ENCODE measurements around the gene NUDT16L1.
A peak's percentile ranks its signal among the peaks of the same experiment; 100 is the strongest.

The NUDT16L1 gene

GRCh38 chr16:4702466-4702808 lies 9.1 kb downstream of the NUDT16L1 start:
- Histone ChIP-seq H3K27me3 (no peaks in the 10 kb centered on the region), H4K20me1 (peaks cover 0 to 29% (median 8%) of the 10 kb centered on the region in 11 experiments; a peak in 16 of 22 replicates), H3K27ac (no peak overlapping the region), H3K4me2 (no peak overlapping the region), H3K4me3 (no peak overlapping the region), H3K4me1 (peaks cover 0 to 7% (median 0%) of the 10 kb centered on the region in 10 experiments; a peak in 3 of 20 replicates), H3K36me3 (peaks cover 69 to 100% (median 91%) of the 10 kb centered on the region in 11 experiments), H3K9ac (peak overlapping the region in 1 of 11 experiments; percentile 22; a peak in 2 of 22 replicates), H3K9me3 (replicated peaks in 1 of 11) (no peaks in the 10 kb centered on the region)
- no peak for TF ChIP-seq Cebpa-rat (IDR thresholded peaks at IDR 0.05)

GRCh38 chr16:4703906-4704305 lies 10.5 kb downstream of the NUDT16L1 start:
- Histone ChIP-seq H4K20me1 (peaks cover 0 to 19% (median 0%) of the 10 kb centered on the region in 11 experiments; a peak in 8 of 22 replicates), H3K4me1 (peaks cover 0 to 7% (median 0%) of the 10 kb centered on the region in 10 experiments; a peak in 3 of 20 replicates), H3K4me2 (no peak overlapping the region; a peak in 1 of 22 replicates), H3K27ac (no peak overlapping the region), H3K27me3 (no peaks in the 10 kb centered on the region), H3K36me3 (peaks cover 68 to 94% (median 81%) of the 10 kb centered on the region in 11 experiments), H3K9ac (peak overlapping the region in 4 of 11 experiments; percentile 1 to 35 (median 23); a peak in 1 of 22 replicates), H3K4me3 (no peak overlapping the region), H3K9me3 (replicated peaks in 1 of 11) (no peaks in the 10 kb centered on the region)
- no peak for TF ChIP-seq Cebpa-rat (IDR thresholded peaks at IDR 0.05)

- Histone ChIP-seq H3K9me3 (replicated peaks in 1 of 11) (no peaks in the 10 kb centered on the region), H3K27me3 (no peaks in the 10 kb centered on the region), H3K36me3 (peaks cover 69 to 94% (median 77%) of the 10 kb centered on the region in 11 experiments), H3K9ac (no peak overlapping the region), H4K20me1 (peaks cover 0 to 14% (median 0%) of the 10 kb centered on the region in 11 experiments; a peak in 8 of 22 replicates), H3K27ac (no peak overlapping the region), H3K4me1 (peaks cover 0 to 7% (median 0%) of the 10 kb centered on the region in 10 experiments; a peak in 3 of 20 replicates), H3K4me2 (no peak overlapping the region), H3K4me3 (no peak overlapping the region)
- TF ChIP-seq Cebpa-rat (IDR thresholded peaks at IDR 0.05) = no peak
Observed at GRCh38 chr16:4704491-4704890, 11.1 kb downstream of the NUDT16L1 start.

- Histone ChIP-seq H3K27me3 (no peaks in the 10 kb centered on the region), H3K27ac (no peak overlapping the region), H3K4me3 (no peak overlapping the region), H4K20me1 (peaks cover 0 to 13% (median 0%) of the 10 kb centered on the region in 11 experiments; a peak in 8 of 22 replicates), H3K4me2 (no peak overlapping the region), H3K4me1 (peaks cover 0 to 7% (median 0%) of the 10 kb centered on the region in 10 experiments; a peak in 3 of 20 replicates), H3K9me3 (replicated peaks in 1 of 11) (no peaks in the 10 kb centered on the region), H3K36me3 (peaks cover 69 to 94% (median 77%) of the 10 kb centered on the region in 11 experiments), H3K9ac (0 out of 22 replicates have a peak overlapping the region, but pooled peaks of 1 of the 11 experiments have one; percentile 34)
- no peak for TF ChIP-seq Cebpa-rat (IDR thresholded peaks at IDR 0.05)
Observed at GRCh38 chr16:4704913-4705312, 11.6 kb downstream of the NUDT16L1 start.

- H4K20me1 ChIP-seq = peaks cover 0 to 10% (median 0%) of the 10 kb centered on the region in 11 experiments; a peak in 4 of 22 replicates
- no peaks in the 10 kb centered on the region for H3K9me3 ChIP-seq (replicated peaks in 1 of 11)
- no peaks in the 10 kb centered on the region for H3K27me3 ChIP-seq
- no peak overlapping the region for H3K4me2 ChIP-seq
- H3K4me1 ChIP-seq = peaks cover 0 to 7% (median 0%) of the 10 kb centered on the region in 10 experiments; a peak in 3 of 20 replicates
- no peak for TF ChIP-seq Cebpa-rat (IDR thresholded peaks at IDR 0.05)
- no peak overlapping the region for H3K27ac ChIP-seq
- H3K4me3 ChIP-seq = no peak overlapping the region
- H3K9ac ChIP-seq = 0 out of 22 replicates have a peak overlapping the region, but pooled peaks of 1 of the 11 experiments have one; percentile 13
- peaks cover 63 to 94% (median 71%) of the 10 kb centered on the region in 11 experiments for H3K36me3 ChIP-seq
Observed at GRCh38 chr16:4706871-4707270, 13.5 kb downstream of the NUDT16L1 start.

GRCh38 chr16:4709481-4709880 lies 16.1 kb downstream of the NUDT16L1 start:
- Histone ChIP-seq H3K4me1 (no peaks in the 10 kb centered on the region), H3K27me3 (no peaks in the 10 kb centered on the region), H3K27ac (no peak overlapping the region), H3K9ac (no peak overlapping the region), H3K9me3 (replicated peaks in 1 of 11) (no peaks in the 10 kb centered on the region), H3K4me3 (no peak overlapping the region), H3K36me3 (peaks cover 62 to 94% (median 76%) of the 10 kb centered on the region in 11 experiments), H4K20me1 (peaks cover 0 to 9% (median 0%) of the 10 kb centered on the region in 11 experiments; a peak in 4 of 22 replicates), H3K4me2 (no peak overlapping the region)
- no peak for TF ChIP-seq Cebpa-rat (IDR thresholded peaks at IDR 0.05)

GRCh38 chr16:4713663-4714501 lies 20.5 kb downstream of the NUDT16L1 start:
- no peak for TF ChIP-seq Cebpa-rat (IDR thresholded peaks at IDR 0.05)
- Histone ChIP-seq H3K27ac (no peak overlapping the region), H3K4me2 (no peak overlapping the region), H3K4me3 (no peak overlapping the region), H4K20me1 (peaks cover 0 to 17% (median 0%) of the 10 kb centered on the region in 11 experiments; a peak in 7 of 22 replicates), H3K4me1 (peaks cover 0 to 10% (median 6%) of the 10 kb centered on the region in 10 experiments; a peak in 13 of 20 replicates), H3K9ac (peak overlapping the region in 1 of 11 experiments; percentile 9; a peak in 3 of 22 replicates), H3K27me3 (no peaks in the 10 kb centered on the region), H3K9me3 (replicated peaks in 1 of 11) (no peaks in the 10 kb centered on the region), H3K36me3 (peaks cover 50 to 79% (median 60%) of the 10 kb centered on the region in 11 experiments)

- no peaks in the 10 kb centered on the region for H3K9me3 ChIP-seq (replicated peaks in 1 of 11)
- no peak overlapping the region for H3K4me3 ChIP-seq
- H3K9ac ChIP-seq = no peak overlapping the region
- H3K36me3 ChIP-seq = peaks cover 40 to 68% (median 52%) of the 10 kb centered on the region in 11 experiments
- H3K4me2 ChIP-seq = no peak overlapping the region
- H3K4me1 ChIP-seq = peaks cover 0 to 14% (median 8%) of the 10 kb centered on the region in 10 experiments; a peak in 13 of 20 replicates
- H3K27ac ChIP-seq = no peak overlapping the region
- H3K27me3 ChIP-seq = no peaks in the 10 kb centered on the region
- TF ChIP-seq Cebpa-rat (IDR thresholded peaks at IDR 0.05) = no peak
- H4K20me1 ChIP-seq = peaks cover 0 to 17% (median 0%) of the 10 kb centered on the region in 11 experiments; a peak in 7 of 22 replicates
Observed at GRCh38 chr16:4714996-4715395, 21.6 kb downstream of the NUDT16L1 start.

GRCh38 chr16:4718466-4718865 lies 25.1 kb downstream of the NUDT16L1 start:
- Histone ChIP-seq H3K27ac (no peak overlapping the region), H3K4me2 (peak overlapping the region in 2 of 11 experiments; percentile 9 to 26; a peak in 2 of 22 replicates), H4K20me1 (peaks cover 0 to 17% (median 0%) of the 10 kb centered on the region in 11 experiments; a peak in 6 of 22 replicates), H3K9ac (peak overlapping the region in 4 of 11 experiments; percentile 1 to 31 (median 20); a peak in 2 of 22 replicates), H3K36me3 (peaks cover 22 to 56% (median 33%) of the 10 kb centered on the region in 11 experiments), H3K4me3 (no peak overlapping the region), H3K27me3 (no peaks in the 10 kb centered on the region), H3K4me1 (peaks cover 0 to 14% (median 8%) of the 10 kb centered on the region in 10 experiments; a peak in 13 of 20 replicates), H3K9me3 (replicated peaks in 1 of 11) (no peaks in the 10 kb centered on the region)
- no peak for TF ChIP-seq Cebpa-rat (IDR thresholded peaks at IDR 0.05)
